GM19043 (cell line): ENCODE results near the gene JPH4.

Experiments
- ATAC-seq: cut with Tn5 transposase; IDR thresholded peaks from one replicate; pipeline ENCODE4 v1.9.1; 2021; ENCODE audit warnings: low read depth; ENCODE audit not compliant: unreplicated experiment

JPH4 gene

GRCh38 chr14:23578560-23579310, at the start of gene JPH4:
Gene JPH4, minus strand, starts transcription at chr14:23578790. Its CDS starts 1,337 bp downstream, at chr14:23577453.
- ATAC-seq, result no peak

GRCh38 chr14:23627961-23628360, 49.4 kb upstream of the JPH4 start:
- no peak for ATAC-seq

- ATAC-seq, result no peak
Measured at GRCh38 chr14:23626946-23627345, 48.4 kb upstream of the JPH4 start.

GRCh38 chr14:23624830-23625404, 46.3 kb upstream of the JPH4 start:
- ATAC-seq, result no peak

- no peak for ATAC-seq
Measured at GRCh38 chr14:23623962-23624361, 45.4 kb upstream of the JPH4 start.

GRCh38 chr14:23622990-23623389, 44.4 kb upstream of the JPH4 start:
- ATAC-seq, result no peak

- ATAC-seq, result no peak
Measured at GRCh38 chr14:23621932-23622730, 43.5 kb upstream of the JPH4 start.

- no peak for ATAC-seq
Measured at GRCh38 chr14:23621204-23621931, 42.8 kb upstream of the JPH4 start.

GRCh38 chr14:23620177-23620702, 41.6 kb upstream of the JPH4 start:
- no peak for ATAC-seq

GRCh38 chr14:23618415-23618988, 39.9 kb upstream of the JPH4 start:
- no peak for ATAC-seq

- no peak for ATAC-seq
Measured at GRCh38 chr14:23617539-23617938, 38.9 kb upstream of the JPH4 start.

- no peak for ATAC-seq
Measured at GRCh38 chr14:23615856-23616255, 37.3 kb upstream of the JPH4 start.

GRCh38 chr14:23614395-23614828, 35.8 kb upstream of the JPH4 start:
- ATAC-seq, result no peak

- no peak for ATAC-seq
Measured at GRCh38 chr14:23613242-23614070, 34.9 kb upstream of the JPH4 start.

- no peak for ATAC-seq
Measured at GRCh38 chr14:23612802-23613201, 34.2 kb upstream of the JPH4 start.

GRCh38 chr14:23612354-23612732, 33.8 kb upstream of the JPH4 start:
- no peak for ATAC-seq

- ATAC-seq, result no peak
Measured at GRCh38 chr14:23610815-23611289, 32.3 kb upstream of the JPH4 start.

GRCh38 chr14:23610090-23610814, 31.7 kb upstream of the JPH4 start:
- ATAC-seq, result no peak
